Stimulated activated CD4-positive, alpha-beta T cell treated with anti-CD3 and anti-CD28 coated beads, Interleukin-12 subunit alpha, Interleukin-12 subunit beta, amount 100 ng/mL, for 4 hours (primary cell): ENCODE results near the gene IRS4.

Source experiments
- DNase-seq: peaks from one replicate; pipeline ENCODE4 v3.0.0-alpha.2; 2020

IRS4 gene

GRCh38 chrX:108736509-108737479 is at the start of gene IRS4:
Gene IRS4 (minus strand): TSS chrX:108736563.
- DNase-seq = no peak

- DNase-seq = no peak
Measured at GRCh38 chrX:108772549-108772948, 36.2 kb upstream of the IRS4 start.

GRCh38 chrX:108763559-108763958 is 27.2 kb upstream of the IRS4 start:
- no peak for DNase-seq

- DNase-seq = no peak
Measured at GRCh38 chrX:108740299-108740774, 4.0 kb upstream of the IRS4 start.

- no peak for DNase-seq
Measured at GRCh38 chrX:108737754-108738153, 1.4 kb upstream of the IRS4 start.

GRCh38 chrX:108735679-108736508 is 469 bp downstream of the IRS4 start:
- no peak for DNase-seq

- no peak for DNase-seq
Measured at GRCh38 chrX:108735091-108735678, 1.2 kb downstream of the IRS4 start.

GRCh38 chrX:108734426-108734825 is 1.9 kb downstream of the IRS4 start:
- DNase-seq = no peak

- no peak for DNase-seq
Measured at GRCh38 chrX:108732630-108733321, 3.6 kb downstream of the IRS4 start.

GRCh38 chrX:108731153-108731552 is 5.2 kb downstream of the IRS4 start:
- DNase-seq = no peak

- no peak for DNase-seq
Measured at GRCh38 chrX:108726748-108727147, 9.6 kb downstream of the IRS4 start.

- no peak for DNase-seq
Measured at GRCh38 chrX:108722561-108722960, 13.8 kb downstream of the IRS4 start.

- DNase-seq = no peak
Measured at GRCh38 chrX:108712886-108713285, 23.5 kb downstream of the IRS4 start.

- DNase-seq = no peak
Measured at GRCh38 chrX:108704839-108705238, 31.5 kb downstream of the IRS4 start.

GRCh38 chrX:108702530-108702929 is 33.8 kb downstream of the IRS4 start:
- DNase-seq = no peak

- no peak for DNase-seq
Measured at GRCh38 chrX:108701633-108702032, 34.7 kb downstream of the IRS4 start.

GRCh38 chrX:108699368-108699767 is 37.0 kb downstream of the IRS4 start:
- DNase-seq = no peak

- DNase-seq = no peak
Measured at GRCh38 chrX:108696690-108697089, 39.7 kb downstream of the IRS4 start.
